HG03064 (cell line): ENCODE results near the gene SDCCAG8.
"Not testable (repeated sequence)": the region's sequence is repeated elsewhere in the genome, so short reads cannot be mapped to it uniquely, and the experiment has no call there.

Experiments
- ATAC-seq: cut with Tn5 transposase; IDR thresholded peaks from one replicate; pipeline ENCODE4 v1.9.1; 2021; ENCODE audit warnings: low read depth; ENCODE audit not compliant: unreplicated experiment

The SDCCAG8 gene

DNA sequence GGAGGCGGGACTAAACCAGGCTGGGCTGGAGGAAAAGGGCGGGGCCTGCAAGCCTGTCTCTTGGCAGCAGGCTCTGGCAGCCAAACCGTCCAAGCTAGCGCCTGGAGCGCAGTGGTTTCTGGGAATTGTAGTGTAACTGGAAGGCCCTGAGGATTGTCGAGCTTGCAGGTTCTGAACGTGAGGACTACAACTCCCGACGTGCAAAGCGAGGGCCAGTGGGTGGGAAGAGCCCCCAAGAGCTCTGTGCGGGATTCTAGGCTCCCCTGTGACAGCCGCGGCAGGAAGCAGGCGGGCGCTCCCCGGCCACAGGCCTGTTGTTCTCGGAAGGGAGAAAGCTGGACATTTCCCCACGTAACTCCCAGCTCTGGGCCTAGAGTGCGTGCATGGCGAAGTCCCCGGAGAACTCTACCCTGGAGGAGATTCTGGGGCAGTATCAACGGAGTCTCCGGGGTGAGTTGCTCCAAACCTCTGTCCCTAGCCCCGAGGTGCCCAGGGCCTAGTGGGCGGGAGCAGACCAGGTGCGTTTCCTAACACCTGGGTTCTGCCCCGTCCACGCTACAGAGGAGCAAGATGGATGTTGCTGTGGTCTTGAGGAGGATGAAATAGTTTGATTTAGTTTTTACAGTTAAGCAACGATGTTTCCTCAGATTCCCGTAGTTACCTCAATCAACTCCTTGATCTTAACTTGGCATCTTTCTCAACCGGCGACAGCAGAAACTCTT, at the start of gene SDCCAG8:
Gene SDCCAG8 (plus strand): TSS at position 251 of the 722 bp plus-strand sequence. CDS start 133 bp downstream, at position 384.
- ATAC-seq = peak; percentile 73

DNA sequence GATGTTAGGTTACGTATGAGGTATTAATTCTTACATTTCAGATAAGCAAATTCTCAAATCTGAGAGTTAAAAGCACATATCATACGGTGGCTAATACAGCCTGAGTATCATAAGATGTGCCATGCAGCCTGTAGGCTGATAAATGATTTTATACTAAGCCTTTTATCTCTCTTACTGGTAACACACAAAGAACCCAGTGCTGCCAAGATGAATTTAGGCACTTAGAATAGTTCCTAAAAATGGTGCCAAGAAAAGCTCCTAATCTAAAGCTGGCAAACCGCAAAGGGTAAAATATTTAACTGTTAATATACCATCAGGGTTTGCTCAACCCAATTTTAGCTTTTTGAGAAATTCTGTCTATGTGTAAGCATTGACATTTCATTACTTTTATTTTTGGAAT, 43.9 kb upstream of the SDCCAG8 start:
- not testable (repeated sequence) for ATAC-seq

GRCh38 chr1:243213045-243213787, 42.6 kb upstream of the SDCCAG8 start:
- no peak for ATAC-seq

DNA sequence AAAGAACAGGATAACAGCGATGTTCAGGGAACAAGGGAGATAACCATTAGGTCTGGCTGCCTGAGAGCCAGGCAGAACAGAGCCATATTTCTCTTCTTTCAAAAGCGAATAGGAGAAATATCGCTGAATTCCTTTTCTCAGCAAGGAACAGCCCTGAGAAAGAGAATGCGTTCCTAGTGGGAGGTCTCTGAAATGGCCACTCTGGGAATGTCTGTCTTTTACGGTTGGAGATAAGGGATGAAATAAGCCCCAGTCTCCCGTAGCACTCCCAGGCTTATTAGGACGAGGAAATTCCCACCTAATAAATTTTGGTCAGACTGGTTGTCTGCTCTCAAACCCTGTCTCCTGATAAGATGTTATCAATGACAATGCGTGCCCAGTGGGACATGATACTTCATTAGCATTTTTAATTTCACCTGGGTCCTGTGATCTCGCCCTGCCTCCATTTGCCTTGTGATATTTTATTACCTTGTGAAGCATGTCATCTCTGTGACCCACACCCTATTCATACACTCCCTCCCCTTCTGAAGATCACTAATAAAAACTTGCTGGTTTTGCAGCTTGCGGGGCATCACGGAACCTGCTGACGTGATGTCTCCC, 40.5 kb upstream of the SDCCAG8 start:
- ATAC-seq = not testable (repeated sequence)

DNA sequence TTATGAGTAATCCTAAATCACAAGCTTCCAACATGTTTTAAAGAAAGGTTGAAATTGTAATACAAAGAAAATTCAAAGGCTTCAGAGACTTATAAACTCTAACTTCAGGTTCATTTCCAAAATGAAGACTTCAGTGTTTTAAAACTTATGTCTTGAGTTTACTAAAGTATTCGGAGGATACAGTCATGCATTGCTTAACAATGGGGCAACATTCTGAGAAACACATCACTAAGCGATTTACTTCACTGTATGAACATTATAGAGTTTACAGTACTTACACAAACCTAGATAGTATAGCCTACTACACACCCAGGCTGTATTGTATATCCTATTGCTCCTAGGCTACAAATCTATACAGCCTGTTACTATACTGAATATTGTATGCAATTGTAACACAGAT, 39.1 kb upstream of the SDCCAG8 start:
- ATAC-seq = no peak

DNA sequence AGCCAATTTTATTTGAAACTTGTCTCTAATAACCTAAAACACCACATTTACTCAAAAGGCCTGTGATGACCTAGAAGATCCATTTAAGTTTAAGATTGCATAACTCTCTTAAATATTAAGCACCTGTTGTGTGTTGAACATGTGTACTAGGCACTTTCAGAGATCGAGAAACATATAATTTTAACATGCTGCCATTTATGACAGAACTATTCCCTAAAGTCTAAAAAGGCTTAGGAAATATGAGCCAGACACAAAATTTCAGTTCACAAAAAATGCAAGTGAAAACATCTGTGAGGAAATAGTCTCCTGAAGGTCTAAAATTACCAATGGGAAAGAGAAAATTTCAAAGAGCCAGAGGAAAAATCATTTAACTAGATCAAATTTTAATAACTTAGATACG, 38.5 kb upstream of the SDCCAG8 start:
- ATAC-seq = no peak

GRCh38 chr1:243218059-243218458, 37.8 kb upstream of the SDCCAG8 start:
- no peak for ATAC-seq

GRCh38 chr1:243227622-243228021, 28.2 kb upstream of the SDCCAG8 start:
- no peak for ATAC-seq

DNA sequence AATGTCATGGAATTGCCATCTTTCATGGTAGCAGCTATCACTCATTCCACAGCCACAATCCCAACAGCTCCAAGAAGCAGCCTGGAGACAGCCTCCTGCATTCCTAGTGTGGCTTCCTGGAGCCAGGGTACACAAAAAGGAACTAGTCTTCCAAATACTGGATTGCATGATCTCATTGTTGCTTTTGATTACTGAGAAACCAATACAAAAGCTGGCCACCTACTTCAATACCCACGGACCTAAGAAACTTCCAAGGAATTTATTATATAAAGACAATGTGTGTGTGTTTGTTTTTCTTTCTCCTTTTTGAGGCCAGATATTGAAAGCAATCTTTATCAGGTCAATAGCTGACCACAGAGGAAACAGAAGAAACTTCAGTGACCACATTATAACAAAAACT, 26.3 kb upstream of the SDCCAG8 start:
- no peak for ATAC-seq

DNA sequence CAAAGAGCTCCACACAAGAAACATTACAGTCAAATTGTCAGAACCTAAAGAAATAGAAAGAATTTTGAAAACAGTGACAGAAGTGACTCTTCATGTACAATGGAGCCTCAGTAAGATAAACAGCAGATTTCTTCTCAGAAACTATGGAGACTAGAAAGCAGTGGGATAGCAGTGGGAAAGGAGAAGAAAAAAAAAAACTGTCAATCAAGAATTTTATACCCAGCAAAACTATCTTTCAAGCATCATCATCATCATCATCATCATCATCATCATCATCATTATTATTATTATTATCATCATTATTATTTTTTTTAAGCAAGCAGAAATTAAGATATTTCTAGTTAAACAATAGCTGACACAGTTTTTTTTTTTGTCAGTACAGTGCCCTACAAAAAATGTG, 24.9 kb upstream of the SDCCAG8 start:
- ATAC-seq = no peak

DNA sequence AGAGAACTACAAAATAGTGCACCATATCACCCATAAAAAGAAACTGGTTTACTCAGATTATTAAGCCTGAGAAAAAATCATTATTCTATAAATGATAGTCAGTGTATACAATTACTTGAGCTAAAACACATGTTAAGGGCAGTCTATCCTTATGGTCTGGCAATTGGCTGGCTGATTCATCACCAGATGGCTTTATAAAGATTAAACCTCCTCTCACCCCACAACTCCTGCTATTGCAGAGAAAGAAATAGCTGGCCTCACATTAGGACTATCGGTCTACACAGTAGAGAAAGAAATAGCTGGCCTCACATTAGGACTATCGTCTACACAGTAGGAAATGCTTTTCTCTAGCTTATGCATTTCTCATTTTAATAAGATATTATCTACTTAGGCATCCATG, 21.9 kb upstream of the SDCCAG8 start:
- ATAC-seq = no peak

- ATAC-seq = no peak
Measured at GRCh38 chr1:243234978-243235647, 20.7 kb upstream of the SDCCAG8 start.

DNA sequence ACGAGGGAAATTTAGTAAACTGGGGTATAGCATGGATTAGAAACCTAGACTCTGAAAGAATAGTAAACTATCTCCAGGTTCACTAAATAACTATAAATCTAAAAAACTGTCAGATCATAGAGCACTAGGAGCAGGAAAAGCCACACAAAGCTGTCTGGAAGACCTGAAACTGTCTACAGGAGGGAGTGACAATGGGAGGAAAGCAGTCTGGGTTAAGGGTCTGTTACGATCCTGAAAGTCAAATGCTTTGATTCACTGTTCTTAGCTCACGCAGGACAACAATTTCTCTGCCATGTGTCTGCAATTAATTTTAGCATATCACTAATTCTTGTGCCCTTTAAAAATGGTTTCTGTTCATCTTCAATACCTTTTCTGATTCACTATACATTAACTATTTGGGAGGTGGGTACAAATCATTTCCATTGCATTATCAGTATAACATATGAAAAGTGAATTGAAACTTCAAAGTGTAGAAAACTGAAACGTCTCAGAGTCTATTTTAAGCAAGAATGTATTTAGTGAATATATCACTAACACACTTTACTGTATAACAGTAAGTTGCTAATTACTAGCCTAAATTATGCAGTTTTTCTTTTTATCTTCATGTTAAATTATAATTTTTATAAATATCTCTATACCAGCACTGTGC, 19.1 kb upstream of the SDCCAG8 start:
- peak; percentile 80 for ATAC-seq

GRCh38 chr1:243244432-243244841, 11.4 kb upstream of the SDCCAG8 start:
- ATAC-seq = peak; percentile 50

GRCh38 chr1:243246916-243247315, 8.9 kb upstream of the SDCCAG8 start:
- ATAC-seq = no peak

DNA sequence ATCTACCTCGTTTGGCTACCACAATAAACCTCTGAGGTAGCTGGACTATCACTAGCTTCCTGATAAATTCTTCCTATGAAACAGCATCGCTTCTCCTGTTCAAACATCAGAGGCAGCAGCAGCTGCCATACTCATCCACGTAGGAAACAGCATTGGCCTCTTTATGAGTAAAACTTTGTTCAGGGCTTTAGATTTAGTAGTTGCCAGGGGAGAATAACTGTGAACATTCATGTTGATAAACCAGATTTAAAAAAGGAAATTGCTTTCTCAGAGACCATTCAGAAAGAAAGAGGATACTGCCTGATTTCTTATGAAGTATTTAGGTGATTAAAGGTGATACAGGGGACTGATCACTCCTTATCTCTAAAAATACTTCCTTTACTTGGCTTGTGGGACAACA, 7.9 kb upstream of the SDCCAG8 start:
- no peak for ATAC-seq

- no peak for ATAC-seq
Measured at GRCh38 chr1:243249214-243249613, 6.6 kb upstream of the SDCCAG8 start.

GRCh38 chr1:243250102-243250501, 5.7 kb upstream of the SDCCAG8 start:
- ATAC-seq = no peak

DNA sequence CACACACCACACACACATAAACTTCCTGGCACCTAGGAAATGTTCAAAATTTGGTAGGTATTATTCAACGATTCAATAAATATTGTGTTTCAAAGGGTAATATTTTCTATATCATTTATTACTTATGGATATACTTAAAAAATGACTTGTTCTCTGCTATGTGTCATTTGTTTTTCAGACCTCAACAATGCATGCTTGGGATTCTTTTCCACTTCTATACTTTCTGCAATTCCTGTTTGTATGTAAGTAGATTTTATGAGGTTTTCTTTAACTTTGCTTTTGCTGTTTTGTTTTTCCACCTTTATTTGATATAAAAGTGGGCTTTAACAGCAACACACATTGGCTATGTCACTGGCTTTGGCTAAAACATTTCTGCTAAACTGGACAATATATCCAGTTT, 4.3 kb upstream of the SDCCAG8 start:
- ATAC-seq = no peak

DNA sequence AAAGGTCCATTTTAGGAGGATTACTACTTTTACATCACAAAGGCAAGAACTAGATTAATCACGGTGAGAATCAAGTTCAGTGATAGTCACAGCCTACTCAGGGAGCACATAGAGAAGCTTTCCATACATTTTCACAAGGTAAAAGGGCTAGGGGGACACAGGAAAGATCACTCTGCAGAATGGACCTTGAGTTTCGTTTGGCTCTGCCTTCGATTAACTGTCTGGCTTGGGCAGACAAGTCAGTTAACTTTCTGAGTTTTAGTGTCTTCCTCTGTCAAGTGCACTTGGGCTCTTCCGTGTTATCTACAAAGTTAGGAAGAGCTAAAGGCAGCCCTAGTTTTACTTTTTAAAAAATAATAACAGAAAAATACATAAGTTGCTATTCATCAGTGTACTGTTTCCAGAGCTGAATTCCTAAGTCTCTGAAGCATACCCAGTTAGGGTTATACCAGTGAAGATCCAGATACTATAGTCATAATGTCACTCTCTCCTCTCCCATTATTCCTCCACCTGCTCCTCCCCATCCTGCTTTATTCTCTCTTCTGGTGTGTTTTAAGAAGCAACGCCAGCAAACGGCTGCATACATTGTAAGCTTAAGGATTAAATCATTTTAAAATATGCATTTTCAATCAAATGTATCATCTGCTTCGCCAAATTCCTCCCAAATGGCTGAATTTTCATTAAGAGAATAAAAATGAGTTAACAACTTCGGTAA, 2.5 kb upstream of the SDCCAG8 start:
- ATAC-seq = no peak
